HS-27A (cell line): ENCODE data around the gene VAPA.

Experiments used
- DNase-seq: peaks from one replicate; pipeline ENCODE4 v3.0.0-alpha.2; 2012; ENCODE audit warnings: low read depth, missing footprints

The VAPA gene

DNA sequence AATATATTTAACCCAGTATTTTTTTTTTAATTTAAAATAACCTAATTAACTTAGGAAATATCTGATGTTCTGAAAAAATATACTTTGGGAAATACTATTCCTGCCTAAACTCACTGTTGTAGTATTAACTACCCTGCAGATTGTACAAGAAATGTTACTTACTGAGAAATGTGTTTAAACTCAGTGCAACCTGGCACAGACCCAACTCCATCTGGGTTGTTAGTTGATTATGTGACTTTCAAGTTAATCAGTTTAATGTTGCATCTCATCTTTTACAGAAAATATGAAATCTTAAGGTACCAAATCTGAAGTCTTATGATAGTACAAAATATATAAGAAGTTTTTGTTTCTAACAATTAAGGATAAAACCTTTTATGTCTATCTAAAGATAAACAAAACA lies 27.3 kb downstream of the VAPA start:
- DNase-seq: no peak

DNA sequence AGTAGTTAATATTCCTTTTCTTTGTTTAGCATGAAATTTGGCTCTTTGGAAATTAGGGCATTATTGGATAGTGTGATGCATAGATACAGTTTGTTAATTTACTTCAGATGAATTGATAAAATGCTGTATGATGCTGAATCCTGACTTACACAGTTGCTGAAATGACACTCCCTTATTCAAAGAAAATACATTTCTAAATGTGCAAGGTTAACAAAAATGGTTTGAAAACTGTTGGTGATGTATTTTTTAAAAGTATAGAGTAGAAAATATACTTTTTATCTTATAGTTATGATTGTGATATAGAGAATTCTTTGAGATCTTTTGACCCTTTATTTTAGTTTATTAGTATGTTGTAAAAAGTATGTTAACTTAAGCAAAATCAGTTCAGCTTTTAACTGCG lies 27.8 kb downstream of the VAPA start:
- no peak for DNase-seq

DNA sequence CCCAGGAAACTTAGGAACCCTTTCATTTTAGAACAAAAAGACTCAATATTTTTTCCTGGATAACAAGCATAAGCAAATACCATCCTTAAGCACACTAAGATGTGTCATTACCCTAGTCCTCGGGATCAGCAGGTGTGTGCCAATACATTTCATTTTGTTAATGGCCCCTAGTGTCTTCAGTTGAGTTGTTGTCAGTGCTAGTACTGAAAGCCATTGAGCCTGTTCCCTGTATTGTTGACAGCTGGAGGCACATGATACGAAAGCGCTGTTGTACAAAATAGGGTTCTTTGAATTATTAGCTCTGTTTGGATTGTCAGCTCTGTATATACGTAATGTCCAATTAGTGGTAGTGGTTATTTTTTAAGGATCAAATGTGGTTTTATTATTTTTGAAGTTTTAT lies 29.5 kb downstream of the VAPA start:
- no peak for DNase-seq

DNA sequence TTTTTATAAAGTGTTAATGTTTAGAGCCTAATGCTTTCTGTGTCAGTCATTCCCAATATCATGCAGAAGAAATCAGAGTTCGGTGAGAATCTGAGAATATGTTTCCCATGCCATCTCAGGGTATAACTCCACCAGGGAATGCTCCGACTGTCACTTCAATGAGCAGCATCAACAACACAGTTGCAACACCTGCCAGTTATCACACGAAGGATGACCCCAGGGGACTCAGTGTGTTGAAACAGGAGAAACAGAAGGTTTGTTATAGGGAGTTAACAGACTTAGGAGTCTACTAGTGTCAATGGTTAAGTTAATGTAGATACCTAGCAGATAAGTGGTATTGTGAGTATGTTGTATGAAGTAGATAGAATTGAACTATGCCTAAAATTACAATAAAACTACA lies 31.0 kb downstream of the VAPA start:
- DNase-seq: no peak

DNA sequence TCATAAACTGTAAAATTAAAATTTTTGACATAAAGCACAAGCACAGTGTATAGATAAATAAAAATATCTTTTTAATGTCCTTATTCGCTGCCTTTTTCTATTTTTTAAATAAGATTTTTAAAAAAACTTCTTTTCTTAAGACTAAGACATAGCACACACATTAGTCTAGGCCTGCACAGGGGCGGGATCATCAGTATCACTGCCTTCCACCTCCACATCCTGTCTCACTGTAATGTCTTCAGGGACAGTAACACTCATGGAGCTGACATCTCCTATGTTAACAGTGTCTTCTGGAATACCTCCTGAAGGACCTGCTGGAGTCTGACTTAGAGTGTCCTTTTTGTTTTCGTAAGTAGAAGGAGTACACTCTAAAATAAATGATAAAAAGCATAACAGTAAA lies 33.0 kb downstream of the VAPA start:
- no peak for DNase-seq

DNA sequence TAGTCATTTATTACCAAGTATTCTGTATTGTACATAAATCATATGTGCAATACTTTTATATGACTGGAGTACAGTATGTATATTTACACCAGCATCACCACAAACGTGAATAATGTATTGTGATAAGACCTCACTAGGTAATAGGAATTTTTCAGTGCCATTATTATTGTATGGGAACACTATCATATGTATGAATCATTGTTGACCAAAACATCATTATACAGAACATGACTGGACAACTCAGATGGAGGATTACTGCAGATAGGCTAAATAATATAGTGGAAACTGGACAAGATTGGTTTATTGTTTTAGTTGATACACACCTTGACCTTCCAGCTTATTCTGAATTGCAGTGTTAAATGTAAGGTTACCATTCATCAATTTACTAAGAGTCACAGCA lies 33.4 kb downstream of the VAPA start:
- DNase-seq: no peak

DNA sequence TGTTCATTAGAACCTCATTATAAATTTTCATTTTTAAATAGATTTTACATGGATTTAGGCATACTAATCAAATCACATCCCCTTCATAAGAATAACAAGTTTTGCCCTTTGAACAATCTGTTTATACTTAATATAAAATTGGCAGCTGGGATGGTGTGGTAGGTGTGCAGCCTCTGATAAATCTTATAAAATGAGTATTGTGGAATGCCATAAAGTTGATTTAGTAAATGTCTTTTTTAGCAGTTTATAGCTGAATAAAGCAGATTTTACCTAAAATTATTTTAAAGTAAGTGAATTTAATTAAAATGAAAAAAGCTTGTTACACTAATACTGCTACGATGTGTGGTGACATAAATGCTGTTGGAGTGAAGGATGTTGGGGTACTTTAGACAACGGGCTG lies 35.5 kb downstream of the VAPA start:
- DNase-seq: no peak

DNA sequence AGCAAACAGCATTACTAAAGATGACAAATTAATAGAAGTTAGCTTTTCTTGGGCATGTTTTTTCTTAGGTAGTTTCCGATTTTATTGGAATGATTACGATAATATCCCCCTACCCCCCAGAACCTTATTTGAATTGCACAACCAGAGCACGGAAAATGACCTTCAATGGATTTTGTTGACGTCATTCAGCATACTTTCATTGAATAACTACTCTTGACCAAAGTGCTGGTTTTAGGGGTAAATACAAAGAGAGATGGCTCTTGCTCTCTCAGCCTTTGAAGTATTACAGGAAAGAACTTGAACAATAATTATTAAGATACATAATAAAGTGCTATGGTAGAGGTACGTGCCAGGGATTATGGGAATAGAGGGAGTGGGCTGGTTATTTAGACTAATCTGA lies 36.0 kb downstream of the VAPA start:
- DNase-seq: no peak

DNA sequence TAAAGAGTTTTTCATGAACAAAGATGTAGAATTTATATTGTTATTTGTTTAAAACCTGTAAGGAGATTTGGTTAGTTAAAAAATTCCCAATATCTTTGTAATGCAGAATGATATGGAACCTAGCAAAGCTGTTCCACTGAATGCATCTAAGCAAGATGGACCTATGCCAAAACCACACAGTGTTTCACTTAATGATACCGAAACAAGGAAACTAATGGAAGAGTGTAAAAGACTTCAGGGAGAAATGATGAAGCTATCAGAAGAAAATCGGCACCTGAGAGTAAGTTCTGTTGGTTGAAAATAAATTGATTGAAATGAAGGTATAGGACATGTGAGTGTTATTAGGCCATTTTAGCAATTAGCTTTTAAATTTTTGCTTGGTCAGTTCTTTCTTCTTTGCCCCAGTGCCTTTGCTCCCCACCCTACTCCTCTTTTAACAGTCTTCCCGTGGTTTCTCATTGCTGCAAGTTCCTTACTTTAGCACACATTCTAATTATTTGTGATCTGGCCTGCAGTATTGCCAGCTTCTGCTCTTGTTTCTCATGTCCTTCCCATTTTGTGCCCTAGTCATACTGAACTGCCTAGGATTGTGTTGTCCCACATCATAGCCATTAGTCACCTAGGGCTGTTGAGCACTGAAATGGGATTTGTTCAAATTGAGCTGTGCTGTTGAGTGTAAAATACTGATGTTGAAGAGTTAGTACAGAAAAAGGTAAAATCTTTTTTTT lies 36.6 kb downstream of the VAPA start:
- DNase-seq: no peak

DNA sequence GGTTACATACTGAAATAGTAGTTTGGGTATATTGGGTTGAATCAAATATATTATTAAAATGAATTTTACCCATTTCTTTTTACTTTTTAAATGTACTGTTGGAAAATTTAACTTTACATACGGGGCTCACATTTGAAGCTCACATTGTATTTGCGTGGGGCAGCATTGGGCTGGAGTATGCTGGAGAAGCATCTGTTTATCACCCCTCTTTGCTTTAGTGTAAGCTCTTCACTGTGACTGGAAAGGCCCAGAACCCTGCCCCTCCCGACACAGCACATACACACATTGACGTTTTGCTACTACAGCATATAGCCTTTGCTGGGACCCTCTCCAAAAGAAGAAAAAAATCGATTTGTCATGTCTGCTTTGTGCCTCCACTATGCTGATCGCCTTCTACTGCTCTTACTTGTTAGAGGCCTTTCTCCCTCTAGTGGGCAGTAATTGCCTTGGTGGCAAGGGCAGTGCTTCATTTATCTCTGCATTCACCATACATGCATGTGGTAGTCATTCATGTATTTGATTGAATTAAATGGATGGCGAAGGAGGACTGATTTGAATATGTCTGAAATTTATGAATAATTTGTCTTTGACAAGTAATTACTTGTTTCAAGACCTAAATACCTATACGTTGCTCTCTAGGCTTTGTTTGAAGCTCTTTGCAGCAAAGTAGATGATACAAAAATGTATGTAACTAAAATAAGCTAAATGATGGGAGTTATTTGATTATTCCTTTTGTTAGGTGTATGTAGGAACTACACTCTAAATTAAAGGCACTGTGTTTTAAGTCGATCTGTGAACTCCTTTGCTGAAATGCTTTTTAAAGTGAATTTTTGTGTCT lies 37.4 kb downstream of the VAPA start:
- no peak for DNase-seq

DNA sequence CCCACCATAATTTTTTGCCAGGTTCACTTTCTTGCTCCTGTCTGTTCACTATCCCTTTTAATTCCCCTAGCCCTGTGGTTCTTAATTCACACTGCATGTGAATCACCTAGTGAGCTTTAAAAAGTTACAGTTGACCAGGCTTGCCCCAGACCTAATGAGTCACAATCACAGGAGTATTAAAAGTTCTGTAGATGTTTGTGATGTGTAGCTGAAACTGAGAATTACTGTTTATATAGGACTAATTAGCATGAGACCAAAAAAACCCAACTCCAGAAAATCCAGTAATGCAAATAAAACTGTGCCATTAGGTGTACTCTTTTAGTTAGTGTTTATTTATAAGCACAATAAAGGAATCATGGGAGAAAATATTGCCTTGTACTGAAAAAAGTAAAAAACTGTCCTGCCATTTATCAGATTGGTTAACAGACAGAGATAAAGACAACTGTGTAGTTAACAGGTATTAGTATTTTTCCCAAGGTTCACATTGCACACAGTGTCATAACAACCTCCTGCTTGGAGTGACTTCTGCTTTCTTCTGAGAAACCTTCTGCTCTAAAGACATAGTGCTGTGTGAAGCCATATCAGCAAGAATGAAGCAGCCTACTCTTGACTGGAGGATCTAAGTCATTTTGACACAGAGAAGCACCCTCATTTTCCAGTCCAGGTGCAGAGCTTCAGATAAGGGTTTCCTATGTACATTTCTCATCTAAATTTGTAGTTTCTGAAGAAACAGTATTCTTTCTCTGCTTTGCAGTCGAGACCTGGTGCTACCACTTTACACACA lies 39.0 kb downstream of the VAPA start:
- no peak for DNase-seq

DNA sequence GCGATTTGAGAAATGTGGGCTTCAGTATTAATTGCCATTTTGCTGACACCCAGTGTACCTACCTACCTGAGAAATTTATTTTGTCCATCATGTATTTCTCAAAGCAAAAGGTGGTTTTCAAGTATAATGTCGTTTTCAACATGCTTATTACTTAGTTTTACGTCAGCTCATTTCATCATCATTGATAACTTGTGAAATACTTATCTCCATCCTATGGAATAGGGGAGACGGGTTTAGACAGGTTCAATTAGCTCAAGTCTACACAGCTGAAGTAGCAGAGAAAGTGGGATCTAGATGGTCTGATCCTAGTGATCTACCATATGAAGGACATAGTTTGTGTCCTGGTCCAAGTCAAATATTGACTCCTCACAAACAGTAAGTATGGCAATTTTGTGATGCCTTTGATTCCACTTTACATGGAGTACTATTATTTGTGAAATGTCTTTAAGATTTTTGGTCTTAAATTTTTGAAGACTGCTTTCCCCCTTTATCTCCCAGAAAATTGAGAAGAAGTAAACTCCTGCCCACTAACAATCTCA lies 45.1 kb downstream of the VAPA start:
- no peak for DNase-seq

DNA sequence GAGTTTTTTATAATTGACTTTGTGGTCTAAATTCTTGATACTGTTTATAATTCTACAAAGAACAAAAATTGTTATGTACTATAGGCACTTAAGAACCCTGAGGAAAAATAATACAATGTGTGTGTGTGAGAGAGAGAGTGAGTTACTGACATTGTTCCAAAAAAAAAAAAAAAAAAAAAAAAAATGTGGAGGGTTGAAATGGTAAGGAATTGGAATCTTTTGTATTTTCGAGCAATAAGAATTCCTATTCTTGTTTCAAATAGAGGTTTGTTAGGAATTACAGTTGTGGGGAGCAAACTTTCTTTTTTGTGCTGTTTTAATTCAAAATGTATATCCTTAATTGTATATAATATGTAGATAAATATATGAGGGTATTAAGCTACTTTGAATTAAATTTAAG lies 45.7 kb downstream of the VAPA start:
- DNase-seq: no peak

DNA sequence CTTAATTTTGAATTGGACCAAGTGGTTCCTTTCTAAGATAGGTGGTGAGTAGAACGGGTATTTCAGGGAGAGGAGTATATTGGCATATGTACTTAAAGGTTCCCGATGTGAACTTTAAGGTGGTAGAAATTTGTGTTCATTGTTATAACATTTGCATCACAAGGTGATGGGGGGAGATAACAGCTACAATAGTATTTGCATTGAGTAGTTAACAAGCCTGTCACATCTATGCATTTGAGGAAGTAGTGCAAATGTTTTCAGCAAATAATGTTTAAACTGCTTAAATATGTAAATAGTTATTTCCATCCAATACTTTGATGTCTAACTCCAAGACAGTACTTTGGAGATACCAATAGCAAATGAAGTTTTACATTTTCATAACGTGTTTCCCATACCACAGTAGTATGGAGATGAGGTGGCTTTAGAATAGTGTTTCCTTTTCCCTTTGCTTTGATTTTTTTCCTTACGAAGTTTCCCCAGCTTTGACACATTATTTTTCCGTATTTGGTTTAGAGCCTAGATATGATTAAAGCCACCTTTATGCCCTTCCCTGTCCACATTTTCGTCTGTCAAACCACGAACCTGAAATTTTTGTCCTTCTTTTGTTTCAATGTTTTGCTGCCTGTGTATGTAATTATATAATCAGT lies 46.6 kb downstream of the VAPA start:
- DNase-seq: no peak

DNA sequence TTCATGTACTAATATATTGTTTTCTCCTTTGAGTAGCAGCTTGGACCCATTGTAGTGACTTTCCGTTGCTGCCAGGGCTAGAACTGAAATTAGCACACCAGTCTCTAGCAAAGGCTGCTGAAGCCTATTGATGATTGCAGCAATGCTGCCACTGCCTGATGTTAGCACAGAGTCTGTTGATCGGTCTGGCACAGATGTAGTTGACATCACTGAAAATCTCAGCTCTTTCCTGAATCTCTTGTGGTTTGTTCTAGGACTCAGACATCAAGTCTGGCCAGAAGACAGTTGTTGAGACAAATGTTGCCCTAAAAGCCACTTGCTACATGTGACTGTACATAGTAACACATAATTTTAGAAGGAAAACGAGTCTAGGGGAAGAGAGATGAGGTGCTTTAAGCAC lies 47.2 kb downstream of the VAPA start:
- no peak for DNase-seq

DNA sequence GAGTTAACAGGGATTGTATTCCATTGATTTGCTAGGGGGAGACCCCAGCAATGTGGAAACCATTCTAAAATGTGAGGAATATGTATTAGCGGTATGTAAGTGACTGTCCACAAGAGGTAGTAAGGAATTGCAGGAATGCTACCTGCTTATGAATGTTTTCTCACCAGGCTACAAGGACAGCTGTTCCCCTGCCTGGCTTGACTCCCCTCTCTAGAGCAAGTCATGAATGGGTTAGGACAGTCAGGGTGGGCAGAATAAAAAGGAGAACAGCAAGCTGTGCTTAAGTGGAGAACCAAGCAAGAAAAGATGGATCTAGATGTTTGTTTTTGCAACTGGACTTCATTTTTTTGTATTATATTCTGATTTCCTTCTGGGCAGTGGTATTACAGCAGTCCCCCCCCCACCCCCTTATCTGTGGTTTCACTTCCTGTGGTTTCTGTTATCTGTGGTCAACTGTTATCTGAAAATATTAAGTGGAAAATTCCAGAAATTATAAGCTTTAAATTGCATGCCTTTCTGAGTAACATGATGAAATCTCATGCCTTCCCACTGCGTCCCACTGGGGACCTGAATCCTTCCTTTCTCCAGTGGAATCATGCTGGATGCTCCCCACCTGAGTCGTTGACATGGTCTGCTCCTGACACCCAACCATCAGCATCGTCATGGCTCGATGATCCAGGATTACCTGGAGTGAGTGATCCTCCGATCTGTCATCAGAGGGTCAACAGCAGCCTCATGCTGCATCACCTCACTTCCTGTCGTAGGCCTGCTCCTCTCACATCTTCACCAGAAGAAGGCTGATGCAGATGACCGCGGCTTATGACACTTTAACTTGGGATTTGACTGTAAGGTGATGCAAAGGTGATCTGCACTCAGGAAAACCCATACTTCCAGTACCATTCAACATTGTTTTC lies 52.2 kb downstream of the VAPA start:
- peak; percentile 23 for DNase-seq

DNA sequence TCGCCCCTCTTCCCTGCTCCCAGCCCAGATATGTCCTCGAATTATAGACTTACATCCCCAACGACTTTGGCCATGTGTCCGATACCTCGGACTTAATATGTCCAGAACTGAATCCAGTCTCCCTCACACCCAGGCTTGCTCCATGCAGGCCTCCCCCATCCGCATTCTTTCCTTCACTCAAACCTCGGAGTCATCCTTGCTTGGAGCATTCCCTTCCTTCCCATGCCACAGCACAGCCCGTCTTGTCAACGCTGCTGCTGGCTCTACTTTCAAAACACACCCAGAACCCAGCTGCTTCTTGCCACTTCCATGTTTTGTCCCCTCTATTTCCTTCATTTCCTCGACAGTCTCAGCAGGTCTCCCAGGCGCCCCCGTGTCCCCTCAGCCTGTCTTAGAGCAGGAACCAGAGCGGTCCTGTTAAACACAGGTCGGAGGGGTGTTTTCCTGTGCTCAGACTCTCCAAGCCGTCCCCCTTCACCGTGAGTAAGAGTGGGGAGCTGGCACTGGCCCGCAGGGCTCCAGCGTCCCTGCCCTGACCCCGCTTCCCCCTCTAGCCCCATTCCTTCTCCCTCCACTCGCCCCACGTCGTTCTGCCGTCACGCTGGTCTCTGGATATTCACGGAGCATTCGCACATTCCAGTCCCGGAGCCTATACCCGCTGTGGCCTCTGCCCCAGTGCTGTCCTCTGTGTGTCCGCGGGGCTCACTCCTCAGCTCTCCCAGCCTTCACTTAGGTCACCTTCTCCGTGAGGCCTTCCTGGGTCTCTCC lies 54.4 kb downstream of the VAPA start:
- DNase-seq: no peak

DNA sequence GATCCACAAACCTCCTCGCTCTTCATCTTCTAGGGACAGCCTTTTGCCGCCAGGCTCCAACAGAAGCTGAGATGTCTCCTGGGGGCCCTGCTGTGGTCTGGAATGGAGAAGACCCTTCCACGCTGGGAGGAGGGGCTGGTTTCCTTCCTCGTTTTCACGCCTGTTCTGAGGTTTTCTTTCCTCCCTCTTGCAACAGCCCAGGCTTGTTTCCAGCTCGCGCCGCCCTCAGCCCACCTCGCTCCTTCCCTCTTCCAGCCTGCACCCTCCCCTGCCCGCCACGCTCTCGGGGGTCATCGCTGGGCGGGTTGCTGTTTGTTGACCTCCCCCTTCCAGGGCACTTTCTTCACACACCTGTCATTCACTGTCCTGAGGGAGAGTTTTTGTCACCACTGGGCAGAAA lies 55.4 kb downstream of the VAPA start:
- no peak for DNase-seq

DNA sequence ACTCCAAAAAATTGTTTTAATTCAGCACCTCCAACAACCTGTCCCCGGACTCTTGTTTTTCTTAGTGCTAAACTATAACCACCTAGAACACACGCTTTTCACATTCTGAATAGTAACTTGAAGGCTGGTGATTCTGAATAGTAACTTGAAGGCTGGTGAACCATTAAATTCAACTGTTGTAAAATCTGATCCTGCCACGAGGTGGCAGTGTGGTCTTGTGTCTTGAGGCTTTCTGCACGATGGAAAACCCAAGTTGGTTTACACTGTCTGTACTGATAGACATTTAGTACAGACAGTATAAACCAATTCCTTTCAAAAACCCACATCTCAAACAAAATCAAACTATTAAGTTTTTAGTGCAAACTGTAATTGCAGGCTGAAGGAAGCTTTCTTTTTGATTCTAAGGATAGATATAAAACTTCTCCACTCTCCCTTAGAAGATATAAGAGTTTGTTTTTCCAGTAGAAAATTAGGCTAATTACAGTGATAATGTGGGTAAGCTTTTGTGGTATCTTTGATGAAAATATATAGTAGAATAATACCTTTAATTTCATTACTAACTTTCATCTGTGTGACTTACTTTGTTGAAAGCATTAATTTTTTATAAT lies 57.6 kb downstream of the VAPA start:
- peak; percentile 72 for DNase-seq

DNA sequence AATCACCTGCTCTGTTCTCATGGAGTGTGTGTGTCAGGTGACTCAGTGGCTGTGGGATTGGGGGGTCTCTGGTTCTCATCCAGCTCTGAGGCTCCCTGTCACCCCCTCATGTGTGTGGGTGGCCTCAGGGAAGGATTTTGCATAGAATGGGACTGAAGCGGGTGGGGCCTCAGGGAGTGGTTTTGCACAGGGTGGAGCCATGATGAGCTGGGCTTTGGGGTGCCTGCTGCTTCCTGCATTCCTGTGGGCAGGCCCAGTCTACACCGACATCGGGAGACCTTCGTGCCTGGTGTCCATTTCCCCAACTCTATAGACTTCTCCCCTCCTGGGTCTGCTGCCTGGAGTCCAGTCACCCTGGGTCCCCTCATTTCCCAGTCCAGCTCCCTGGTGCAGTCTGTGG lies 59.7 kb downstream of the VAPA start:
- no peak for DNase-seq
